HEK293 (cell line): Measurements from ENCODE around the gene SBSN.

Source experiments
- BCL11B ChIP-seq: fragments of 450-650 bp; formaldehyde crosslinking; IDR thresholded peaks from 2 replicates; pipeline ENCODE4 v1.5.1; 2016; ENCODE audit warnings: low read depth, missing biosample characterization, missing genetic modification characterization
- GFI1B ChIP-seq: fragments of 450-650 bp; formaldehyde crosslinking; IDR thresholded peaks from 2 replicates; pipeline ENCODE4 v1.5.1; 2016; ENCODE audit warnings: missing biosample characterization, missing genetic modification characterization
- GLI4 ChIP-seq: fragments of 450-650 bp; formaldehyde crosslinking; IDR thresholded peaks from 2 replicates; pipeline ENCODE4 v1.5.1; 2016; ENCODE audit warnings: missing biosample characterization, missing genetic modification characterization
- IKZF3 ChIP-seq: fragments of 450-650 bp; IDR thresholded peaks from 2 replicates; pipeline ENCODE4 v1.5.0; 2018; ENCODE audit warnings: missing biosample characterization, mild to moderate bottlenecking, missing genetic modification characterization, moderate library complexity
- KLF1 ChIP-seq: fragments of 450-650 bp; formaldehyde crosslinking; IDR thresholded peaks from 2 replicates; pipeline ENCODE4 v1.5.1; 2016; ENCODE audit warnings: missing biosample characterization, missing genetic modification characterization
- SCRT1 ChIP-seq: fragments of 450-650 bp; formaldehyde crosslinking; IDR thresholded peaks from 2 replicates; pipeline ENCODE4 v1.5.1; 2016; ENCODE audit warnings: missing biosample characterization, missing genetic modification characterization, borderline replicate concordance
- SP2 ChIP-seq: fragments of 450-650 bp; formaldehyde crosslinking; IDR thresholded peaks from 2 replicates; pipeline ENCODE4 v1.5.1; 2016; ENCODE audit warnings: missing biosample characterization, missing genetic modification characterization
- TRIM28 ChIP-seq: IDR thresholded peaks from 2 replicates; pipeline ENCODE4 v1.6.1; 2011; ENCODE audit warnings: low read length, control low read depth, borderline replicate concordance
- ZNF169 ChIP-seq: fragments of 450-650 bp; formaldehyde crosslinking; IDR thresholded peaks from 2 replicates; pipeline ENCODE4 v1.5.1; 2016; ENCODE audit warnings: missing biosample characterization, missing genetic modification characterization
- ZNF19 ChIP-seq: fragments of 450-650 bp; formaldehyde crosslinking; IDR thresholded peaks from 2 replicates; pipeline ENCODE4; 2016; ENCODE audit warnings: missing biosample characterization, missing genetic modification characterization, low read depth
- ZNF223 ChIP-seq: fragments of 450-650 bp; formaldehyde crosslinking; IDR thresholded peaks from 2 replicates; pipeline ENCODE4 v1.5.1; 2016; ENCODE audit warnings: missing biosample characterization, missing genetic modification characterization
- ZNF23 ChIP-seq: fragments of 450-650 bp; formaldehyde crosslinking; IDR thresholded peaks from 2 replicates; pipeline ENCODE4 v1.5.1; 2016; ENCODE audit warnings: missing biosample characterization, missing genetic modification characterization, borderline replicate concordance
- ZNF335 ChIP-seq: fragments of 450-650 bp; formaldehyde crosslinking; conservative IDR thresholded peaks from 2 replicates; pipeline ENCODE4 v1.5.1; 2016; ENCODE audit warnings: missing biosample characterization, missing genetic modification characterization
- ZNF600 ChIP-seq: fragments of 450-650 bp; formaldehyde crosslinking; IDR thresholded peaks from 2 replicates; pipeline ENCODE4 v1.5.1; 2016; ENCODE audit warnings: missing biosample characterization, missing genetic modification characterization
- ZNF791 ChIP-seq: fragments of 450-650 bp; formaldehyde crosslinking; IDR thresholded peaks from 2 replicates; pipeline ENCODE4 v1.5.1; 2016; ENCODE audit warnings: missing biosample characterization, missing genetic modification characterization
- ZNF792 ChIP-seq: fragments of 450-650 bp; formaldehyde crosslinking; IDR thresholded peaks from 2 replicates; pipeline ENCODE4 v1.5.1; 2016; ENCODE audit warnings: missing biosample characterization, missing genetic modification characterization
- ZNF843 ChIP-seq: fragments of 450-650 bp; formaldehyde crosslinking; IDR thresholded peaks from 2 replicates; pipeline ENCODE4 v1.5.1; 2016; ENCODE audit warnings: missing biosample characterization, missing genetic modification characterization
- ZSCAN23 ChIP-seq: fragments of 450-650 bp; formaldehyde crosslinking; IDR thresholded peaks from 2 replicates; pipeline ENCODE4 v1.5.1; 2016; ENCODE audit warnings: missing biosample characterization, missing genetic modification characterization
- TF ChIP-seq, protein P1 (sequence below): fragments of 450-650 bp; formaldehyde crosslinking; IDR thresholded peaks from 2 replicates; pipeline ENCODE4 v1.5.1; 2016; ENCODE audit warnings: missing biosample characterization, missing genetic modification characterization
- TF ChIP-seq, protein P2 (sequence below): fragments of 450-650 bp; formaldehyde crosslinking; IDR thresholded peaks from 2 replicates; pipeline ENCODE4 v1.5.1; 2017; ENCODE audit warnings: missing biosample characterization, missing genetic modification characterization
- TF ChIP-seq, protein P3 (sequence below): fragments of 450-650 bp; formaldehyde crosslinking; IDR thresholded peaks from 2 replicates; pipeline ENCODE4 v1.5.1; 2016; ENCODE audit warnings: missing biosample characterization, missing genetic modification characterization
- TF ChIP-seq, protein P4 (sequence below): fragments of 450-650 bp; formaldehyde crosslinking; IDR thresholded peaks from 2 replicates; pipeline ENCODE4 v1.5.1; 2016; ENCODE audit warnings: missing biosample characterization, missing genetic modification characterization
- TF ChIP-seq, protein P5 (sequence below): fragments of 450-650 bp; formaldehyde crosslinking; IDR thresholded peaks from 2 replicates; pipeline ENCODE4 v1.5.1; 2016; ENCODE audit warnings: missing biosample characterization, missing genetic modification characterization
- TF ChIP-seq, protein P6 (sequence below): fragments of 450-650 bp; formaldehyde crosslinking; IDR thresholded peaks from 2 replicates; pipeline ENCODE4 v1.5.1; 2016; ENCODE audit warnings: missing biosample characterization, missing genetic modification characterization
- TF ChIP-seq, protein P7 (sequence below): fragments of 450-650 bp; formaldehyde crosslinking; IDR thresholded peaks from 2 replicates; pipeline ENCODE4 v1.5.1; 2016; ENCODE audit warnings: missing biosample characterization, missing genetic modification characterization, low read depth

Gene SBSN

DNA sequence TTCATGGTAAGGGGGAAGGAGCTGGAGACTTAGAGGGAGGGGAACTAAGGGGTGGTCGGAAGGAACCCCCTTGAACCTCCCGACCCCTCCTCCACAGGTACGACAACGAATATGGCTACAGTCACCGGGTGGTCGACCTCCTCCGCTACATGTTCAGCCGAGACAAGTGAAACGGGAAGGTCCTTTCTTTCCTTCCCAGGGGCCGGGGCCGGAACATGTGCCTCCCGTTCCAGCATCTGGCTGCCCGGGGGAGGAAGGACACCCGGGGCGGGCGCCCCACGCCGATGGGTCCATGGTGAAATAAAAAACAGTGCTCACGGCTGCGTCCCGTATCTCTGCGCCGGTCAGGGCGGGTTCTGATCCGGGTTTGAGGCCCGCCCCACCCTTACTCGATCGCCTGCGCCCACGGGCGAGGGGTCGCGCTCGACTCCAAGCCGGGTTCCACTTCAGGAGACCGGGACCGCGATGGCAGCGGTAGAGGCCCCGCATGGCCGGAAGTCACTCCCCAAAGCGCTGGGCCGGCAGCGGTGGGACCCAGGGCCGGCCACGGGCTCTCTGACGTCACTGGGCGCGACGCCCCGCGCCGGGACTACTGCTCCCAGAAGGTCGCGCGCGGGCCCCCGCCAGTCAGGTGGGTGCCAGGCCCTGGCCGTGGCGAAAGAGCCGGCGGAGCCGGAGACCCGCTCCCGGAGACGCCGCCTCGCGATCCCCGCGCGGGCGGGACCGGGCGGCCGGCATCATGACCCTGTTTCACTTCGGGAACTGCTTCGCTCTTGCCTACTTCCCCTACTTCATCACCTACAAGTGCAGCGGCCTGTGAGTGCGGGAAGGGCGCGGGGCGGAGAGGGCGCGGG, 17.1 kb upstream of the SBSN start, which contains the start of gene TMEM147 (continued):
- TF ChIP-seq, protein P1, sequence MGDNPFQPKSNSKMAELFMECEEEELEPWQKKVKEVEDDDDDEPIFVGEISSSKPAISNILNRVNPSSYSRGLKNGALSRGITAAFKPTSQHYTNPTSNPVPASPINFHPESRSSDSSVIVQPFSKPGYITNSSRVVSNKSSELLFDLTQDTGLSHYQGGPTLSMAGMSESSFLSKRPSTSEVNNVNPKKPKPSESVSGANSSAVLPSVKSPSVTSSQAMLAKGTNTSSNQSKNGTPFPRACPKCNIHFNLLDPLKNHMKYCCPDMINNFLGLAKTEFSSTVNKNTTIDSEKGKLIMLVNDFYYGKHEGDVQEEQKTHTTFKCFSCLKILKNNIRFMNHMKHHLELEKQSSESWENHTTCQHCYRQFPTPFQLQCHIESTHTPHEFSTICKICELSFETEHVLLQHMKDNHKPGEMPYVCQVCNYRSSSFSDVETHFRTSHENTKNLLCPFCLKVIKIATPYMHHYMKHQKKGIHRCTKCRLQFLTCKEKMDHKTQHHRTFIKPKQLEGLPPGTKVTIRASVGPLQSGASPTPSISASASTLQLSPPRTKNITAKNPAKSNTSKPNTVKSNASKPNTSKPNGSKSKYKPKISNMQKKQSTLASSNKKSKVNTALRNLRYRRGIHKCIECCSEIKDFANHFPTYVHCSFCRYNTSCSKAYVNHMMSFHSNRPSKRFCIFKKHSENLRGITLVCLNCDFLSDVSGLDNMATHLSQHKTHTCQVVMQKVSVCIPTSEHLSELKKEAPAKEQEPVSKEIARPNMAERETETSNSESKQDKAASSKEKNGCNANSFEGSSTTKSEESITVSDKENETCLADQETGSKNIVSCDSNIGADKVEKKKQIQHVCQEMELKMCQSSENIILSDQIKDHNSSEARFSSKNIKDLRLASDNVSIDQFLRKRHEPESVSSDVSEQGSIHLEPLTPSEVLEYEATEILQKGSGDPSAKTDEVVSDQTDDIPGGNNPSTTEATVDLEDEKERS (tag by site-specific recombination) = 0 out of 2 replicates have a peak, but pooled peaks have one; percentile 1
- peak; percentile 98 for TF ChIP-seq ZNF335
- 0 out of 2 replicates have a peak, but pooled peaks have one; percentile 75 for TF ChIP-seq ZNF792 (tag by site-specific recombination)
- no peak for TF ChIP-seq ZNF169 (tag by site-specific recombination)
- TF ChIP-seq GLI4 (tag by site-specific recombination) = no peak
- TF ChIP-seq, protein P2, sequence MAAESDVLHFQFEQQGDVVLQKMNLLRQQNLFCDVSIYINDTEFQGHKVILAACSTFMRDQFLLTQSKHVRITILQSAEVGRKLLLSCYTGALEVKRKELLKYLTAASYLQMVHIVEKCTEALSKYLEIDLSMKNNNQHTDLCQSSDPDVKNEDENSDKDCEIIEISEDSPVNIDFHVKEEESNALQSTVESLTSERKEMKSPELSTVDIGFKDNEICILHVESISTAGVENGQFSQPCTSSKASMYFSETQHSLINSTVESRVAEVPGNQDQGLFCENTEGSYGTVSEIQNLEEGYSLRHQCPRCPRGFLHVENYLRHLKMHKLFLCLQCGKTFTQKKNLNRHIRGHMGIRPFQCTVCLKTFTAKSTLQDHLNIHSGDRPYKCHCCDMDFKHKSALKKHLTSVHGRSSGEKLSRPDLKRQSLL (tag by site-specific recombination) = peak; percentile 89; the same call in 1 of the 2 replicates
- TF ChIP-seq TRIM28 = peak; percentile 39; the same call in 1 of the 2 replicates
- TF ChIP-seq, protein P3, sequence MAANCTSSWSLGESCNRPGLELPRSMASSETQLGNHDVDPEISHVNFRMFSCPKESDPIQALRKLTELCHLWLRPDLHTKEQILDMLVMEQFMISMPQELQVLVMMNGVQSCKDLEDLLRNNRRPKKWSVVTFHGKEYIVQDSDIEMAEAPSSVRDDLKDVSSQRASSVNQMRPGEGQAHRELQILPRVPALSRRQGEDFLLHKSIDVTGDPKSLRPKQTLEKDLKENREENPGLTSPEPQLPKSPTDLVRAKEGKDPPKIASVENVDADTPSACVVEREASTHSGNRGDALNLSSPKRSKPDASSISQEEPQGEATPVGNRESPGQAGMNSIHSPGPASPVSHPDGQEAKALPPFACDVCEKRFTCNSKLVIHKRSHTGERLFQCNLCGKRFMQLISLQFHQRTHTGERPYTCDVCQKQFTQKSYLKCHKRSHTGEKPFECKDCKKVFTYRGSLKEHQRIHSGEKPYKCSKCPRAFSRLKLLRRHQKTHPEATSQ = peak; percentile 100
- peak; percentile 89 for TF ChIP-seq SP2 (tag by site-specific recombination)
- peak; percentile 45 for TF ChIP-seq ZNF843 (tag by site-specific recombination)
- TF ChIP-seq ZNF223 = 0 out of 2 replicates have a peak, but pooled peaks have one; percentile 27
- TF ChIP-seq ZNF791 (tag by site-specific recombination) = 0 out of 2 replicates have a peak, but pooled peaks have one; percentile 43
- peak; percentile 43; the same call in 1 of the 2 replicates for TF ChIP-seq KLF1 (tag by site-specific recombination)
- no peak for TF ChIP-seq ZSCAN23 (tag by site-specific recombination)
- TF ChIP-seq SCRT1 (tag by site-specific recombination) = peak; percentile 37; the same call in 1 of the 2 replicates
- TF ChIP-seq BCL11B (tag by site-specific recombination) = peak; percentile 94
- peak; percentile 34; the same call in 1 of the 2 replicates for TF ChIP-seq GFI1B (tag by site-specific recombination)
- peak; percentile 74 for TF ChIP-seq IKZF3 (tag by site-specific recombination)
- TF ChIP-seq, protein P4, sequence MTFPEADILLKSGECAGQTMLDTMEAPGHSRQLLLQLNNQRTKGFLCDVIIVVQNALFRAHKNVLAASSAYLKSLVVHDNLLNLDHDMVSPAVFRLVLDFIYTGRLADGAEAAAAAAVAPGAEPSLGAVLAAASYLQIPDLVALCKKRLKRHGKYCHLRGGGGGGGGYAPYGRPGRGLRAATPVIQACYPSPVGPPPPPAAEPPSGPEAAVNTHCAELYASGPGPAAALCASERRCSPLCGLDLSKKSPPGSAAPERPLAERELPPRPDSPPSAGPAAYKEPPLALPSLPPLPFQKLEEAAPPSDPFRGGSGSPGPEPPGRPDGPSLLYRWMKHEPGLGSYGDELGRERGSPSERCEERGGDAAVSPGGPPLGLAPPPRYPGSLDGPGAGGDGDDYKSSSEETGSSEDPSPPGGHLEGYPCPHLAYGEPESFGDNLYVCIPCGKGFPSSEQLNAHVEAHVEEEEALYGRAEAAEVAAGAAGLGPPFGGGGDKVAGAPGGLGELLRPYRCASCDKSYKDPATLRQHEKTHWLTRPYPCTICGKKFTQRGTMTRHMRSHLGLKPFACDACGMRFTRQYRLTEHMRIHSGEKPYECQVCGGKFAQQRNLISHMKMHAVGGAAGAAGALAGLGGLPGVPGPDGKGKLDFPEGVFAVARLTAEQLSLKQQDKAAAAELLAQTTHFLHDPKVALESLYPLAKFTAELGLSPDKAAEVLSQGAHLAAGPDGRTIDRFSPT (tag by site-specific recombination) = peak; percentile 70; the same call in 1 of the 2 replicates
- no peak for TF ChIP-seq ZNF19 (tag by site-specific recombination)
- TF ChIP-seq, protein P5, sequence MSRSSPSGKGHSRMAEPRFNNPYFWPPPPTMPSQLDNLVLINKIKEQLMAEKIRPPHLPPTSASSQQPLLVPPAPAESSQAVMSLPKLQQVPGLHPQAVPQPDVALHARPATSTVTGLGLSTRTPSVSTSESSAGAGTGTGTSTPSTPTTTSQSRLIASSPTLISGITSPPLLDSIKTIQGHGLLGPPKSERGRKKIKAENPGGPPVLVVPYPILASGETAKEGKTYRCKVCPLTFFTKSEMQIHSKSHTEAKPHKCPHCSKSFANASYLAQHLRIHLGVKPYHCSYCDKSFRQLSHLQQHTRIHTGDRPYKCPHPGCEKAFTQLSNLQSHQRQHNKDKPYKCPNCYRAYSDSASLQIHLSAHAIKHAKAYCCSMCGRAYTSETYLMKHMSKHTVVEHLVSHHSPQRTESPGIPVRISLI (tag by site-specific recombination) = no peak
- TF ChIP-seq, protein P6, sequence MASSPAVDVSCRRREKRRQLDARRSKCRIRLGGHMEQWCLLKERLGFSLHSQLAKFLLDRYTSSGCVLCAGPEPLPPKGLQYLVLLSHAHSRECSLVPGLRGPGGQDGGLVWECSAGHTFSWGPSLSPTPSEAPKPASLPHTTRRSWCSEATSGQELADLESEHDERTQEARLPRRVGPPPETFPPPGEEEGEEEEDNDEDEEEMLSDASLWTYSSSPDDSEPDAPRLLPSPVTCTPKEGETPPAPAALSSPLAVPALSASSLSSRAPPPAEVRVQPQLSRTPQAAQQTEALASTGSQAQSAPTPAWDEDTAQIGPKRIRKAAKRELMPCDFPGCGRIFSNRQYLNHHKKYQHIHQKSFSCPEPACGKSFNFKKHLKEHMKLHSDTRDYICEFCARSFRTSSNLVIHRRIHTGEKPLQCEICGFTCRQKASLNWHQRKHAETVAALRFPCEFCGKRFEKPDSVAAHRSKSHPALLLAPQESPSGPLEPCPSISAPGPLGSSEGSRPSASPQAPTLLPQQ (tag by site-specific recombination) = peak; percentile 100
- TF ChIP-seq, protein P7, sequence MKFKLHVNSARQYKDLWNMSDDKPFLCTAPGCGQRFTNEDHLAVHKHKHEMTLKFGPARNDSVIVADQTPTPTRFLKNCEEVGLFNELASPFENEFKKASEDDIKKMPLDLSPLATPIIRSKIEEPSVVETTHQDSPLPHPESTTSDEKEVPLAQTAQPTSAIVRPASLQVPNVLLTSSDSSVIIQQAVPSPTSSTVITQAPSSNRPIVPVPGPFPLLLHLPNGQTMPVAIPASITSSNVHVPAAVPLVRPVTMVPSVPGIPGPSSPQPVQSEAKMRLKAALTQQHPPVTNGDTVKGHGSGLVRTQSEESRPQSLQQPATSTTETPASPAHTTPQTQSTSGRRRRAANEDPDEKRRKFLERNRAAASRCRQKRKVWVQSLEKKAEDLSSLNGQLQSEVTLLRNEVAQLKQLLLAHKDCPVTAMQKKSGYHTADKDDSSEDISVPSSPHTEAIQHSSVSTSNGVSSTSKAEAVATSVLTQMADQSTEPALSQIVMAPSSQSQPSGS (tag by site-specific recombination) = peak; percentile 95
- TF ChIP-seq ZNF23 (tag by site-specific recombination) = no peak
- no peak; the same call in 1 of the 2 replicates for TF ChIP-seq ZNF600
